ENCODE data around the gene GRIK4. TPM values are rescaled to one million over a fixed set of nuclear protein-coding genes. Genes with fewer than 3 reads are reported as not detected.

The GRIK4 gene
- total RNA-seq, 1 experiment from 2014 or later = 0.14 TPM

GRCh38 chr11:120911943-120912342 lies 400.4 kb downstream of the GRIK4 start:
- DNase-seq (ENCODE audit: low spot score) = no peak

DNA sequence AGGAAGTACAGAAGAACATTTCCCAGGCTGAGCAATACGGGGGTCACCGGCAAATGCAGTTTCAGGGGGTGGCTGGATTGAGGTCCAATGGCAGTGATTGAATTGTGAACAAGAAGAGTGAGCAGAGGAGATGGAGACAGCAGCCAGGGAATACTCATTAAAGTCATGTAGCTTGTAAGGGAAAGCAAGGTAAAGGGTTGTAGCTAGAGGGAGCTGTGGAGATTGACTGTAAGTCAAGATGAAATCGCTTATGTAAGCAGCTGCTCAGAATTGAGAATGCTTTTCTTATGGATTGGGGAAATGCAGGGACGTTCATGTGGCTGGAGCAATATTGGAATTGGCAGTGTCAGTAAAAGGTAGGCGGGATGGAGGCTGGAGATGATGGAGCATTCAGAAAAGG lies 401.0 kb downstream of the GRIK4 start:
- DNase-seq (ENCODE audit: low spot score) = peak; percentile 54

- no peak for DNase-seq (ENCODE audit: low spot score)
Observed at GRCh38 chr11:120912915-120913314, 401.4 kb downstream of the GRIK4 start.

- no peak for DNase-seq (ENCODE audit: low spot score)
Observed at GRCh38 chr11:120914021-120914420, 402.5 kb downstream of the GRIK4 start.

DNA sequence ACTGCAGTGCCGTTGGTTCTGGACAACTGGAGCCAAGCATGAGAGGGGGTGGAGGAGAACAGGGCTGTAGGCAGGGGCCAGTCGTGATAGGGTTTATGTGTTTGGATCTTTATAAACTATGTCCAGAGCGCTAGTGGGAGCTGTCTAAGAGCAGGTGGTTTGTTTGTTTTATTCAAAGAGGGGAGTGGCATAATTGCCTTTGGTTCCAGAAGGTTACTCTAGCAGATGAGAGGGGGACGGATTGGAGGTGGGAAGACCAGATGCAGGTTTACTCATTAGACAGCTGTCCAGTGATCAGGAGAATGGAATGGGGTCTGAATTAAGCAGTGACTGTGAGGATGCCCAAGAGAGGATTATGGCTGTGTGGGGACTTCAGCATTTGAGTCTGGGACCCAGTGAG lies 403.1 kb downstream of the GRIK4 start:
- no peak for DNase-seq (ENCODE audit: low spot score)

- DNase-seq (ENCODE audit: low spot score) = no peak
Observed at GRCh38 chr11:120917559-120918239, 406.2 kb downstream of the GRIK4 start.

GRCh38 chr11:120918257-120918656 lies 406.7 kb downstream of the GRIK4 start:
- DNase-seq (ENCODE audit: low spot score) = no peak

DNA sequence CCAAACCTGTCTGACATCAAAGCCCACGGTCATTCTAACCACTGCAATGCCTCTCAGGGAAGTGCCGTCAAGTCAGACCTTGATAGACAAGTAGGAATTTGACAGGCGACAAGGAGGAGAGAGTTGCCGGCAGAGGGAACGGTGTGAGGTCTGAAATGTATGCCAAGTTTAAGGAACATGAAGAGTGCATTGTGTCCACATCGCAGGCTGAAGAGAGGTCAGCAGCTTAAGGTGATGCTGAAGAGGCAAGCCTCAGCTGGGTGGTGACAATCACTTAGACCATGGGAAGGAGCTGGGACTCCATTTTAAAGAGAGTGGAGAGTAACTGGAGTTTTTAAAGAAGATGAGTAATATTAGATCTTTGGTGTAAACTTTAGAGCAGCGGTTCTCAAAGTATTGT lies 407.5 kb downstream of the GRIK4 start:
- DNase-seq (ENCODE audit: low spot score) = no peak

DNA sequence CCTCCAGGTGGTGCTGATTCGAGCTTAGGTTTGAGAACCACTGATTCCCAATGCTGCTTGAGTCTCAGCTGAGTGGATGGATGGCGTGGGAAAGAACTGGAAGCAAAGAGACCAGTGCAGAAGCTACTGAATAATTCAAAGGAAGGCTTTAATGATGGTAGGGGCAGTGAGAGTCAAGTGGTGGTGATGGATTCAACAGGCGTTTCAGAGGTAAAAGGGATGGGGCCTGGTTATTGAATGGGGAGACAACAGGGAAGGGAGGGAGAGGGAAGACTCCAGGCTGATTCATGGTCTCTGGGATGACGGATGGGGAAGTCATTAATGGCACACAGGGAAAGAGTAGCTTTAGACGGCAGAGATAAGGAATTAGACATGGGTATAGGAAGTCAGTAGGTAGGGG lies 408.0 kb downstream of the GRIK4 start:
- no peak for DNase-seq (ENCODE audit: low spot score)

DNA sequence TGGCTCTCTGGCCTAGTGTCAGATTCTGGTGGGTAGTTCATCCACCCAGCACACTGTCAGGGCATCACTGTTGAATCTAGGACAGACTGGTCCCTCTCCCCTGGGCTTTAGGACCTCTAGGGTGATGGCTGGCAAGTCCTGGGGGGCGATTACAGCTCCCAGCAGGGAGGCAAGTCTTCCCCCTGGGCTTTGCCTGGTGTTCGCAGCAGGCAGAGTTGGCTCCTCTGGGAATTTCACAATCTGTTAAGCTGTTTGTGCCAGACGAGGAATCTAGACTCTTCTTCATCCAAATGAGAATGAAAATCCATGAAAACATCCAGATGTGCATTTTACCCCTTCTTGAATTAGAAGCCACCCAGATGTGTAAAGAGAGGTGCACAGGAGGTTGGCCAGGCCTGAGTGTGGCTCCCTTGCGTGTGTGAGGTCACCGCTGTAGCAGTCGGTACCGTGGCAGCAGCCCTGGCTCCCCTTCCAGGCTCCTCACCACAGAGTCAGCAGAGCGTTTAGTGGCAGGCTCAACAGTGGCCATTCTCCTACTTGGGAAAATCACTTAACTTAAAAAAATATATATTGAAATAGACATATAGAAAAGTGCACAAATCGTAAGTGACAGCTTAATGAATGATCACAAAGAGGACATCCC lies 412.4 kb downstream of the GRIK4 start:
- DNase-seq (ENCODE audit: low spot score) = no peak

DNA sequence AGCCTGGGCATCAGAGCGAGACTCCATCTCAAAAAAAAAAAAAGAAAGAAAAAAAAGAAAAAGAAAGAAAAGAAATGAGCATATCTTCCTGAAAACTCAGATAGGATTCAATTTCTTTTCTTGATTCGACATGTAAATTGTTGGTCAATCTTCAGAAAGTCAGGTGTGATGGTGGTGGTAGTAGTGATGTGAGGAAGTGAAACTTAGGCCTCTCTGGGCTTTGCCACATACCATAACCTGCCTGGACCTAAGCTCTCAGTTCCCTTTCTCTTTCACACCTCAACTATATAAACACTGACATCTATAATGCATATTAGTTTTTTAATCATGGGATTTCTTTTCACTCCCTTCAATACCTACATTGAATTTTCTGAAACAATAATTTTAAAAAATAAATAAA lies 414.4 kb downstream of the GRIK4 start:
- DNase-seq (ENCODE audit: low spot score) = no peak

- no peak for DNase-seq (ENCODE audit: low spot score)
Observed at GRCh38 chr11:120928627-120929026, 417.1 kb downstream of the GRIK4 start.

DNA sequence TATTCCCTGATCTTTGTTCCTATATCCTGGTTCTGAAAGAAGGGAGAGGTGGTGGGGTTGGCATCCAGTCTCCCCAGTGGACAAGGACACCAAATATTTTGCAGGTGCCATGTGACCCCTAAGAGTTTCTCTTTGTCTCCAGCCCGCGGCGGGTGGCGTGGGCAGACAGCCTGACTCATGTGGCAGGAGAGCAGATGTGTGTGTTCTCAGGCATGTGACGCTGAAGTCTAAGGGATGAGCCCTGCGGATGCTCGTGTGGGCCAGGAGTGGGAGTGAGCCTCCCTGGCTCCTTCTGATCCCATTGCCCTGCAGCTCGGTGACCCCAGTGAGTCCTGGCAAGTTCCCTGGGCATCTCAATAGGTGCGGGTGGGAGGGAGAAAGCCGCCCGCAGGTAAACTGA lies 417.5 kb downstream of the GRIK4 start:
- no peak for DNase-seq (ENCODE audit: low spot score)

DNA sequence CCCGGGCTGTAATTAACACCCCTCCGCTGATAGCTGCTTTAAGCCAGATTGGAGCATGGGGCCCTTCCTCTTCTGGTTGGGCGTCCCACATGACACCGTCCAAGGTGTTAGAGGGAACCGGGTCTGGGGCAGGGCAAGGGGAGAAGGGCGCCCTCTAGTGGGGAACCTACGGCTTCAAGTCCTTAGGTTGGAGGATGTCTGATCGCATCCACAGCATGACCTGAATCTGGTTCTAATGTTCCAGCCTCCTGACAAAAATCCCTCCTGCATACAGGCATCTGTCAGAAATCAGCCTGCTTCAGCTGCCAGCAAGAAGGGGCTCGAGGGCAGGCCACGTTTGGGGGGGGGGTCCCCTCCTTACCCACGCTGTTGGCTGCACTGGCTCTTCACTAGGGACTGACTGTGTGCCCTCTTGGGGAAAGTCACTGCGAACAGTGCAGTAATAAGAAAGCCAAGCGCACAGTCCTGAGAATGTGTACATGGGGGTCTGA lies 418.2 kb downstream of the GRIK4 start:
- peak; percentile 54 for DNase-seq (ENCODE audit: low spot score)

GRCh38 chr11:120931057-120931779 lies 419.7 kb downstream of the GRIK4 start:
- no peak for DNase-seq (ENCODE audit: low spot score)

DNA sequence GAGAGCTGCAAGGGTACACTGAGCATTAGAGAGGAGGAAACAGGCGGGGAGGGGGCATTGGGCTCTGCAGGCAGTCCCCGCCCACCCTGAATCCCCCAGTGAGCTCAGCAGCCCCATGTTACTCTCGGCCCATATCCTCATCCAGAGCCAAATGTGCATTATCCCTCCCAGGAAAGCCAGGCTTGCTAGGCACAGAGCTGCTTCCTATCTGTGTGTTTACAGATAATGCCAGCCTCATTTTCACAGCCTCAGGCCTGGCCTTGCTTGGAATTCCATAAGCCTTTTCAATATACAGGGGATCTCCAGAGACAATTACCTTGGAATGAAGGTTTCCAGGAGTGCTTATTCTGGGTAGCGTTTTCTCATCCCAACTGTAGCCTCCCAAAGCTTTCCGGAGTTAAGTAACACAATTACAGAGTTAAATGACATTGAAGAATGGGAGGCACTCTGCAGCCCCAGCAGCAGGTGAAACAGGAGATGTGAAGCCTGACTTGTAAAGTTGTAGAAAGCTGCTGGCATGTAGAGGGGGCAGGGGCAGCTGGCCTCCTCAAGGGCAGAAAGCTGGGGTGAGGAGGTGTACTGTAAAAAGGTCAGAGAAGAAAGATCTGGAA lies 420.9 kb downstream of the GRIK4 start:
- no peak for DNase-seq (ENCODE audit: low spot score)

DNA sequence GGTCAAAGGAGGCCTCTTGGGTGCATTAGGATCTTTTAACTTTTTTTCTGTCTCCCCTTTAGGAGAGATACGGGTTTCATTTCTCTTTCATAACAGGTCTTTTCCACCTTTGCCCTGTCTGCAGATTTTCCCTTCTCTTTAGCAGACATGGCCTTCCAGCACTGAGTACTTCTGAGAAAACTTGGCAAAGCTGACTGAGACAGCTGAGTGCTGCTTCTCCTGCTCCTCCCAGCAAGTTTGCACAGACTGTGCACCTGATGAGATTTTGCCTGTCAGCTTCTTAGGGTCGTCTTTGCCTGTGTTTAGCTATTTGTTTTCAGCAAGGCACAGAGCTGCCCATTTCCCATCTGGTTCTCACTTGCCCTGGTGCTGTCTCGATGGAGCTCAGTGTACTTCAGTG lies 424.8 kb downstream of the GRIK4 start:
- DNase-seq (ENCODE audit: low spot score) = no peak

DNA sequence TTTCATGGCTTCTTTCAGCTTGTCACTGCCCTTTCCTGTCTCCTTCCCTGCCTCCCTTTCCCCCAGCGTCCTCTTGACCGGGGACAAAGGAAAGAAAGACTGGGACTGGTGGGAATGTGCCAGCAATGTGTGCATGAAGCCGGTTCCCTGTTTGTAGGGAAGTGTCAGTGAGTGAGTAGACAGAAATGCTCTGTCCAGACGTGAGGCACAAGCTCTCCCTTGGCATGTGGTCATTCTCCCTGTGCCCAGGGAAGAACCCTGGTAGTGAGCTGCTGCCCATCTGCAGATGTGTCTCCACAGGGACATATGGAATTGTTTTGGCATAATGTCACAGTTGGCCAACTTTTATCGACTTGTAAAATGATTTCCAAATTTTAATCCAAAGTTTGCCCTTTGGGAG lies 426.0 kb downstream of the GRIK4 start:
- DNase-seq (ENCODE audit: low spot score) = no peak

- no peak for DNase-seq (ENCODE audit: low spot score)
Observed at GRCh38 chr11:120938260-120938659, 426.7 kb downstream of the GRIK4 start.

DNA sequence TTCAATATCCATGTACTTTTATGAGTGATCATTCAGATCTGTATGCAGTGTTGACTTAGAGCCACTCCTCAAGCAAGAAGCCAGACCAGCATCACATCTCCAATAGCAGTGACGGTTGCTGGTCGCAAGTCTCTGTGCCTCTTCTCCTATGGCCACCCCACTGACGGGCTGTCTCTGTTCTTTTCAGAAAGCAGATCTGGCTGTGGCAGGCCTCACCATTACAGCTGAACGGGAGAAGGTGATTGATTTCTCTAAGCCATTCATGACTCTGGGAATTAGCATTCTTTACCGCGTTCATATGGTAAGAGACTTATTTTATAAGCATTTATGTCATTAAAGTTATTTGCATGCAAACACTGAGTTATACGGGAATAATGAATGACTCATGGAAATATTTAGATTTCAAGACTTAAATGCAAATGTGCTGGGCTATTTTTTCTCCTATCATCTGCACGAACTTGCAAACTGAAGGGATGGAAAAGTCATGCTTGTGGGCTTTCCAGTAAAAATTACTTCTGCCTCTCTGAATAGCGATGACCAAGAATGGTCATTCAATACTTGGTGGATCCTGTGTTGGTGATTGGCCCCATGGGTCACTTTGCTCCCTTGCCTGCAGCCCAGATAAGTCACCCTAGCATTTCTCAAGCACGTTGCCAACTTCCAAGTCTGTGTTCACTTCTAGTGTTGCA lies 428.8 kb downstream of the GRIK4 start:
- no peak for DNase-seq (ENCODE audit: low spot score)

DNA sequence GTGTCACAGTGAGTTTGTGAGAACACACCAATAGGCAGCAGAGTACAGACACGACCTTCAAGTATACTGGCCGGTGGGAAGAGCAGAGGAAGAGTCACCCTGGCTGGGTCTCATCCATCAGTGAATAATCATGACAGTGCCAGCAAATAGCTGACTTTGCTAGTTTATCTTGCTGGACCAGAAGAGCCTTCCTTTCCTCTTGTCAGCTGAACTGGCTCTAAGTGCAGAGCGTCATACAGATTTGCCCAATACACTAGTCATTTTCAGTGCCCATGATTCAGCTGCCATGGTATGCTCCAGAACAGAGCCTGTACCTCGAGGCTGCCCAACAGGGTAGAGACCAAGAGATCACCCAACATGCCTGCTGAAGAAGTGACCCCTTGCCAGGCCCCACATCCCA lies 429.5 kb downstream of the GRIK4 start:
- DNase-seq (ENCODE audit: low spot score) = no peak

- no peak for DNase-seq (ENCODE audit: low spot score)
Observed at GRCh38 chr11:120942701-120943100, 431.2 kb downstream of the GRIK4 start.
